ENCODE data around the gene TEX51.

TEX51 gene

DNA sequence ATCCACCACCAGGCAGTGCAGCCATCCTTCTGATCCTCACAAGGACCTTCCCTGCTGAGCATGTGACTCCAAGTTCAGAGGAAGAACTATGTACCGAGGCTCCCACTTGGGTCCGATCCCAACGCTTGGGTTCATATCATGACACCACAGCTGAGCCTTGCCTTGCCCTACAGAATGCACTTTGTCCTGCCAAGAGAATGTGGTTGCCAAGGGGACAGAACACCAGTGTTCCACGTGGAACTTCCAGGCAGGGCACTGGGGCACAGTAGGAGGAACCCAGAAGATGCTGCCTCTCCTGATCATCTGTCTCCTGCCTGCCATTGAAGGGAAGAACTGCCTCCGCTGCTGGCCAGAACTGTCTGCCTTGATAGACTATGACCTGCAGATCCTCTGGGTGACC, at the start of gene TEX51:
Gene TEX51, plus strand, starts transcription at position 255 of the 400 bp plus-strand sequence. Its CDS starts 29 bp downstream, at position 284.
- no peak for DNase-seq

DNA sequence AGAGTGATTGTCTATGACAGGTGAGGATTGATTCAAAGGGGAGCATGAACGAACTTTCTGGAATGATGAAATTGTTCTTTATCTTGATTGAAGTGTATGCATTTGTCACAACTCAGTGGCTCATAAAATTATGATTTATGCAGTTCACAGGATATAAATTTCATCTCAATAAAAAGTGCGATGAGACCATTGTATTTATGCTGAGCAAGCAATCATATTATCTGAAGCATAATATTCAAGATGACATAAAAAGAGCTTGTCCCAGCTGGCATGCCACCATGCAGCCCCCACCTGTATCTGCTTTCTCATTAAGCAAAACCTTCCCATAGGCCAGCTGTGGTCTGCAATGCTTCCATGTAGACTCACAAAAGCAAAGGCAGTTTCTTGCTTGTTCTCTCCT, 49.6 kb upstream of the TEX51 start:
- DNase-seq = no peak

- no peak for DNase-seq
These were observed 49.2 kb upstream of the TEX51 start for GRCh38 chr2:126849486-126849885.

DNA sequence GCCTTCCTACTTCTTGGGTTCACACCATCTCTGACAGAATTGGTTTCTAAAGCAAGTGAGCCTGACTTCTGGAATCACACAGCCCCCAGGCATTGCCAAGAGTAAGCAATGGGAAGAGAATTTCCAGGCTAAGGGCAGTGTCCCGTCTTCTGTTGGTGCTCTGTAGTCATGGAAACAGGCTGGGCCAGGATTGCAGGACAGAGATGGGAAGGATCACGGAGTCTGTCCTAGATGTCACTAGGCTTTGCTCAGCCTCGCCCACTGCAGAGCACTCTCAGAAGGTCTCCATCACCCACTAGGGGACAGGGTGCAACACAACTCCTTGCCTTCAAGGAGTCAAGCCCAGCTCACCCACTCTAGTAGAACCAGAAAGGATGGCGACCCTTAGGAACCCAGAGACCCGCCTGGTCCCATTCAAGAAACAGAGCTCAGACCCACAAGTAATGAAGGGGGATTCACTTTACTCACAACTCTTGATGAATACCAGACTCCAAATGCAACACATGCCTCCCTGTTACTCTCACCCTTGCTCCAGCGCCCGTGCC, 48.6 kb upstream of the TEX51 start:
- no peak for DNase-seq

GRCh38 chr2:126850940-126851339, 47.8 kb upstream of the TEX51 start:
- no peak for DNase-seq

DNA sequence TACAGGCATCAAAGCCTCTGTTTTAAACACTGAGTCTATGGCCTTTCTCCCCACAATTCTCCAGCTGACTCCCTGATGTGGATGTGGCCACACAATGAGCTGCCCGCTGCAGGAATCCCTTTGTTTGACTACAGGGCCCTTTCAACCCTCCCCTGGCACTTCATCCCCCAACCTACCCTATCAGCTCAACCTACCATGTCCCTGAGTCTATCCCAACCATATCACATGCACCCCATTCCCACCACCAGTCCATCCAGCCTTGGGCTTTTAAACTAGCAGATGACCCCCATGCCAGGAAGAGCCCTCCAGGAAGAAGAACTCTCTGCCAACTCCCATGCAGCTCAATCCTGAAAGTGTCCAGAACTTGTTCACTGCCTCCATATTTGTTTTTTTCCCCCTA, 46.9 kb upstream of the TEX51 start:
- no peak for DNase-seq

GRCh38 chr2:126852361-126852760, 46.3 kb upstream of the TEX51 start:
- DNase-seq = no peak

DNA sequence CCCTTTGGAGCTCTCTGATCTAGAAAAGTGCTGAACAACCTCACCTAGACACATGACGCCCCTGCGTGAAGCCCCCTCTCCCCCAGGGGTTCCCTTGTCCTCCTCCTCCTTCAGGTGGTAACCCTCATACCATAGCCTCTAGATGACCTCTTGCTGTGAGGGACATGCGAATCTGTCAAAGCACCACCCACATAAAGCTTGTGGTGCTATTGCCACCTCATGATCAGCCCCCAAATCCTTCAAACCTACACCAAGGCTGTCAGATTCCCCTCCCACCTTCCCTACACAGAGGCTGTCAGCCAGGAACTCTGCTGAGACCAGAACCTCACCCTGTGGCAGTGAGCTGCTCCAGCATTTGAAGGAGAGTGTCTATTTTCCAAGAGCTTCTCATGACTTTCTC, 43.1 kb upstream of the TEX51 start:
- no peak for DNase-seq

DNA sequence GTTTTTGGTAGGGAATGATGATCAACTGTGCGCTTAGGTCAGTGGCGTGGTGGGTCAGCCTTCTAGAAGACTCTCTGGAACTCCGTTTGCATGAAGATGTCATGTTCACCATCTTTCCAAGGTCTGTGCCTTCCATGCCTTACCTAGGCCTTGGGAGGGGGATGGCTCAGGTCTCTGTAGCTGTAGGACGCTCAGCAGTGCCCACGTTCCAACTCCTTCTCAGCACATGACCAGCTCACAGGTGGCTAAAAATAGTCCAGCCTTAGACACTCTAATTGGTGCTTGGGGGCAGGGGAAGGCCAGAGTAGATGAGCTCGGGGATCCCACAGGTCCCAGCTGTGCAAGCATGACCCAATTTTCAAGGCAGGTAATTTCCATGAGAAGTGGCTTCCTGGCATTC, 42.3 kb upstream of the TEX51 start:
- no peak for DNase-seq

DNA sequence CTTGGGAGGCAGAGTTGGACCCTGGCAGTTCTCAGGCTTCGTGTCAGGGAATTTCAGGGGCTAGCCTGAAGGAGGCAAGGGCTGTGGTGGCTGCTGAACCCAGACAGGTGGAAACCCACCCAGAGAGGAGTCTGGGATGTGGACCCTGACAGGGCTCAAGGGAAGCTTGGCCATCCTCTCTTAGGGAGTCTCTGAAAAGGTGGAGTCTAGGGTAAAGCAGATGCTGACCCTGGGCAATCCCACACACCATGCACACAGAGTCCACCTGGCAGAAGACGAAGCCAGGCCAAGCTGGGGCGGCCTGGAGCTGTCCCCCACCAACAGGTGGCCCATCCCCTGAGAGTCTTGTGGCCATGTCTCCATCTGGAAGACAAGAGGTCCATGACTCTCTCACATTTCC, 41.2 kb upstream of the TEX51 start:
- DNase-seq = no peak

DNA sequence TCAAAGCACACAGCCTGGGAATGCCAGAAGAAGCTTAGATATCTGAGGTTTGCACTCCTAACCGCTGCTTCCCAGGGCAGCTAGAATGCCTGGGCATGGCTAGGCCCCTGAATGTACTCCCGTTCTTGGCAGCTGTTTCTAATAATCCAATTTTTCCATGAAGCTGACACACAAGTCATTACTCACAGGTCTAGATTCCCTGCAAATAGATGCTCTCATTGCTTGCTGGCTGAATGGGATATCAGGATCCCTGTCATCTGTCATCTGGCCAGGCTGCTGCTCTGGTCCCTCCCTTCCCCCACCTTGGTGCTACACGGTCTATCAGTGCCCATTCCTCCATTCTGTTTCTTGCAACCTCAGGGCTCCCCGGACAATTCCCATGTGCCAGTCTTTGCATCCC, 40.7 kb upstream of the TEX51 start:
- DNase-seq = no peak

DNA sequence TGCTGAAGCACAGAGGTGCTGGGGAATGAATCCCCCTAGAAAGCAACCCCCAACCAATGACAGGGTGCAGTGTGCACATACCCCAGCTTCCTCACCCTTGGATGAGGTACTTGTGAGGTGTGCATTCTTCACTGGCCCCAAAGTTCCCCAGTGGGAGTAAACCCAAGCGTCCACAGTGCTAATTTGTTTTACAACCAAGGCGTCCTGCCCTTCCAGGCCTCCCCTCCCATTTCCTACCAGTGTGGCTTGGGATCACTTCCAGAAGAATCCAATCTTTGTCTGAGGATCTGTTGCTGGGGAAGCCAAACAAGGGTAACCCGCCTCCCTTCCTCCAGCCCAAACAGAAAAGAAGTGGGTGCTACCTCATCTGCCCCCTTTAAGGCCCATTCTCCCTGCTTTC, 40.3 kb upstream of the TEX51 start:
- DNase-seq = no peak

- no peak for DNase-seq
These were observed 39.7 kb upstream of the TEX51 start for GRCh38 chr2:126858991-126859390.

- no peak for DNase-seq
These were observed 39.1 kb upstream of the TEX51 start for GRCh38 chr2:126859631-126860030.

DNA sequence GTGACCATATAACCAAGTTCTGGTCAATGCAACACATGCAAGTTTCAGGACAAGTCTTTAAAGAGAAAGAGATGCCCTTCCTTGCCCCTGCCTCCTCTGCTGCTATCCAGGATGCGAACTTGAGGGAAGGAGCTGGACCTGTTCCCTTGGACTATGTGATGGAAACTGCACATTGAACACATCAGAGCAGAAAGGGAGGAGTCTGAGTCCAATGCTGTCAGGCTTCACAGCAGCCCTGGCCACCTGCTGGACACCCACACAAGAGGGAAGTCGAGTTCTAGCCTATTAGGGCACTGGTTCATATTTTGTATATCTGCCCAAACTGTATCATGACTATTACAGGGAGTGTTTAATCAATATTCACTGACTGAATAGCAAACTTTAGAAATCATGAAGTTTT, 38.3 kb upstream of the TEX51 start:
- DNase-seq = no peak

GRCh38 chr2:126862730-126863129, 36.0 kb upstream of the TEX51 start:
- no peak for DNase-seq

GRCh38 chr2:126863336-126864015, 35.2 kb upstream of the TEX51 start:
- DNase-seq = no peak

DNA sequence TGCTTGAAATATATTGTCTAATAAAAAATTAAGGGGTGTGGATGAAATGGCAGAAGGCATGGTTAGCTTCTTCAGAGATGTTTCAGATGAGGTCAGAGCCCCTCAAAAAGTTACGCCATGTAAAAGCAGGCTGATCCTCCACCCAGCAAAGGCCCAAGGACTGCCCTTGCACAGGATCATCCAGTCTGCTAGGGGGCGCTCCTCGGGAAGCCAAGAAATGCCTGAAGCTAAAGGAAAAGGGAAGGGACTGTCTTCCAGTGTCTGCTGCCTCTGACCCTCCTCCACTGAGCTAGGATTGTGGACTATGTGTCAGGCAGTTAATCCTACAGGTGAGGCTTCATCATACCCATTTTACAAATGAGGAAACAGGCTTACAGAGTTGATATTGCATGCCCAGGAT, 33.8 kb upstream of the TEX51 start:
- DNase-seq = no peak

DNA sequence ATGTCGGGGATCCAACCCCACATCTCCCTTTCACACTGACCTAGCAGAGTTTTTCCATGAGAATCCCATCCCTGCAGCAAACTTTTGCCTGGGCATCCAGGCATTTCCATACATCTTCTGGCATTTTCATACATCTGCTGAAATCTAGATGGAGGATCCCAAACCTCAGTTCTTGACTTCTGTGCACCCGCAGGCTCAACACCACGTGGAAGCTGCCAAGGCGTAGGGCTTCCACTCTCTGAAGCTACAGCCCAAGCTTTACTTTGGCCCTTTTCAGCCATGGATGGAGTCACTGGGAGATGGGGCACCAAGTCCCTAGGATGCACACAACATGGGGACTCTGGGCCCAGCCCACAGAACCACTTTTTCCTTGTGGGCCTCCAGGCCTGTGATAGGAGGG, 32.2 kb upstream of the TEX51 start:
- DNase-seq = no peak

- no peak for DNase-seq
These were observed 23.7 kb upstream of the TEX51 start for GRCh38 chr2:126874961-126875360.

GRCh38 chr2:126876631-126877030, 22.1 kb upstream of the TEX51 start:
- no peak for DNase-seq

- no peak for DNase-seq
These were observed 21.6 kb upstream of the TEX51 start for GRCh38 chr2:126877041-126877440.

DNA sequence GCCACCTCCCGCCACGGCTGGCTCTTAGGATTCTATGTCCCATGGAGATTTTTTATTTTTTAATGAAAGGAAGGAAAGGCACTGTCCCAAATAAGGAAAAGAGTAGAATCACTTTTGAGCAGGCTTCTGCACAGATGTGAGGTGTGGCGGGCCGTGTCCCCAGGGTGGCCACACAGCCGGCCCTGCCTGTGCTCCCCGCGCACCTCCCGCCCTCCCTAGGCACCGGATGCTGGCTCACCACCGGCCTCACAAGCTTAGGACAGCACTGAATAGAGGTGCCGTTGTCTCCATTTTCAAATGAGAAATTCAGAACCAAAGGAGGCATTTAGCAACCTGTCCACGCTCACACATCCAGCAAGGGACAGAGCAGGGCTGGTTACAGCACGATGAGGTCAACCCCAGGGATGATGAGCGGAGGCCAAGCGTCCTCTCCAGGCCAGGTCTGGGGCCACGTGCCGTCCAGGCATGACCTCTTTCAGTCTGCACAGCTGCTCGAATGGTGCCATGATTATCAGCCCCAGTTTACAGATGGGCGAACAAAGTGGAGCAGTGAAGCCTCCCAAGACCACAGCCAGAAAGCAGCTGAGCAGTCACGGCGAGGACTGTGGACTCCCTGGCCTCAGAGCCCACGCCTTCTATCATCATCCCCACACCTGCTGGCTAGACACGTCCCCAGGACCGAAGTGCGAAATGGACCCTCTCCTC, 20.7 kb upstream of the TEX51 start:
- DNase-seq = no peak

GRCh38 chr2:126878601-126879000, 20.1 kb upstream of the TEX51 start:
- DNase-seq = no peak

All from T1000 (cell line).